K562 (cell line): ENCODE data around the gene SLC37A2. TPM values are rescaled to one million over a fixed set of nuclear protein-coding genes. Genes with fewer than 3 reads are reported as not detected.

ENCODE experiments used
- ATAC-seq: fragments of 200-7000 bp; cut with Tn5 transposase; 3 replicates; pipeline ENCODE4 v1.9.1; 2020; ENCODE audit warnings: moderate library complexity
- BruUV-seq: library from RNA; stranded (reverse); fragments of 400-500 nt; replicated peaks from 2 replicates; lab custom pipeline; 2021; lab: Mats Ljungman, UMichigan
- CTCF ChIA-PET: fragments of 300-600 bp; formaldehyde crosslinking; extraction: SDS; loops from one replicate; lab custom pipeline; 2021; ENCODE audit warnings: low intra/inter-chr PET ratio; lab: Yijun Ruan, JAX
- POLR2A ChIA-PET: fragments of 300-600, 350-650 bp; sonication (Branson Sonifier 250); formaldehyde crosslinking; extraction: SDS; loops from one replicate; lab custom pipeline; 2021; ENCODE audit warnings: antibody characterized with exemption, inconsistent platforms; lab: Yijun Ruan, JAX
- DNase-seq, 4 experiments: peaks; one replicate each; pipeline versions ENCODE4 v3.0.0 to v3.0.0-alpha.2; 2011 to 2018; ENCODE audit warnings: low spot score in 3 of 4, mixed read lengths in 3 of 4; ENCODE audit errors: extremely low read depth in 1 of 4
- FAIRE-seq: peaks from 2 replicates; lab custom pipeline; 2011; peaks lifted over from hg19 to GRCh38; lab: Jason Lieb, UNC
- H2AFZ ChIP-seq: 2 replicates; pipeline ENCODE4 v1.6.0; 2011; ENCODE audit warnings: low read depth, low read length, control low read depth, inconsistent platforms
- H3K27ac ChIP-seq: fragments of 200-600 bp; 3 replicates; pipeline ENCODE4 v1.8.0; 2011; ENCODE audit warnings: low read depth, mild to moderate bottlenecking, control low read depth, inconsistent platforms, low read length, moderate library complexity, mixed read lengths; ENCODE audit errors: extremely low read depth
- H3K27me3 ChIP-seq, 2 experiments: fragments of 300-600 bp in 1 of 2; 2 replicates in 1 of 2; 3 replicates in 1 of 2; pipeline versions ENCODE4 v1.6.0 to v1.8.0; 2011; ENCODE audit warnings: inconsistent platforms in 2 of 2, low read length in 2 of 2, mild to moderate bottlenecking in 1 of 2, mixed read lengths in 1 of 2, moderate library complexity in 1 of 2; ENCODE audit not compliant: control insufficient read depth in 2 of 2, insufficient read depth in 2 of 2
- H3K36me3 ChIP-seq: fragments of 300-600 bp; 3 replicates; pipeline ENCODE4 v1.8.0; 2011; ENCODE audit warnings: mild to moderate bottlenecking, low read length, inconsistent platforms; ENCODE audit not compliant: control insufficient read depth, insufficient read depth
- H3K4me1 ChIP-seq, 2 experiments: fragments of 200-600 bp in 1 of 2; replicated peaks in 1 of 2; 2 replicates in 1 of 2; 3 replicates in 1 of 2; pipeline versions ENCODE4 v1.5.1 to v1.8.0; 2011; ENCODE audit warnings: inconsistent platforms in 2 of 2, low read length in 2 of 2, mild to moderate bottlenecking in 1 of 2, mixed read lengths in 1 of 2, moderate library complexity in 1 of 2; ENCODE audit not compliant: control insufficient read depth in 2 of 2, insufficient read depth in 2 of 2
- H3K4me2 ChIP-seq: 2 replicates; pipeline ENCODE4 v1.6.1; 2011; ENCODE audit warnings: low read length, control low read depth, inconsistent platforms, mixed read lengths; ENCODE audit not compliant: insufficient read depth
- H3K4me3 ChIP-seq: fragments of 200-600 bp; sonication (generic), shearing (Covaris generic); 2 replicates; pipeline ENCODE4 v1.5.1; 2016; ENCODE audit warnings: control low read depth, inconsistent platforms
- H3K79me2 ChIP-seq: fragments of 200-600 bp; 3 replicates; pipeline ENCODE4 v1.8.0; 2011; ENCODE audit warnings: low read length, inconsistent platforms; ENCODE audit not compliant: control insufficient read depth, insufficient read depth
- H3K9ac ChIP-seq, 2 experiments: 2 replicates each; pipeline versions ENCODE4 v1.6.0 to v1.6.1; 2011; ENCODE audit warnings: low read depth in 2 of 2, low read length in 2 of 2, control low read depth in 1 of 2, inconsistent platforms in 1 of 2, mild to moderate bottlenecking in 1 of 2, mixed read lengths in 1 of 2; ENCODE audit not compliant: insufficient read depth in 1 of 2
- H3K9me1 ChIP-seq: one replicate; pipeline ENCODE4 v1.6.0; 2011; ENCODE audit warnings: inconsistent platforms, mild to moderate bottlenecking, low read length, moderate library complexity; ENCODE audit not compliant: control insufficient read depth, insufficient read depth
- H3K9me3 ChIP-seq: replicated peaks from 2 replicates; pipeline ENCODE4 v1.5.1; 2011; ENCODE audit warnings: low read depth, low read length, inconsistent platforms; ENCODE audit not compliant: control insufficient read depth, insufficient read depth
- H4K20me1 ChIP-seq: replicated peaks from 2 replicates; pipeline ENCODE4 v1.6.1; 2011; ENCODE audit warnings: low read length, inconsistent platforms, mixed read lengths; ENCODE audit not compliant: control insufficient read depth, insufficient read depth
- ARID1B ChIP-seq: fragments of 450-650 bp; IDR thresholded peaks from 2 replicates; pipeline ENCODE4 v1.6.1; 2016; ENCODE audit warnings: antibody characterized with exemption, mild to moderate bottlenecking, inconsistent platforms
- CCAR2 ChIP-seq: fragments of 200-400 bp; formaldehyde crosslinking; IDR thresholded peaks from 2 replicates; pipeline ENCODE4 v1.6.1; 2017; ENCODE audit warnings: mild to moderate bottlenecking, low read depth, low read length
- CUX1 ChIP-seq: fragments of 200-800 bp; sonication (Bioruptor generic); IDR thresholded peaks from 2 replicates; pipeline ENCODE4 v1.6.1; 2016; ENCODE audit warnings: missing genetic modification characterization, missing compliant biosample characterization
- GTF2F1 ChIP-seq: IDR thresholded peaks from 2 replicates; pipeline ENCODE4 v1.6.1; 2011; ENCODE audit warnings: low read depth, low read length, improper control_type of control experiment
- NEUROD1 ChIP-seq: fragments of 150-350 bp; IDR thresholded peaks from 2 replicates; pipeline ENCODE4 v1.6.1; 2014; ENCODE audit warnings: borderline replicate concordance, low read length, low read depth; ENCODE audit not compliant: partially characterized antibody
- RBM17 ChIP-seq: fragments of 200-400 bp; formaldehyde crosslinking; IDR thresholded peaks from 2 replicates; pipeline ENCODE4 v1.6.1; 2017; ENCODE audit warnings: low read depth, mild to moderate bottlenecking, low read length, borderline replicate concordance
- SMARCC2 ChIP-seq: fragments of 450-650 bp; IDR thresholded peaks from 2 replicates; pipeline ENCODE4 v1.6.1; 2017; ENCODE audit warnings: antibody characterized with exemption, moderate library complexity, mild to moderate bottlenecking, low read depth
- ZNF395 ChIP-seq: fragments of 200-800 bp; sonication (Bioruptor generic); IDR thresholded peaks from 2 replicates; pipeline ENCODE4 v1.6.1; 2017; ENCODE audit warnings: missing genetic modification characterization, missing compliant biosample characterization
- ZNF766 ChIP-seq: fragments of 200-800 bp; sonication (Bioruptor generic); conservative IDR thresholded peaks from 2 replicates; pipeline ENCODE4 v1.6.1; 2016; ENCODE audit warnings: missing genetic modification characterization, missing compliant biosample characterization
- WGBS: fragments of 100-300 bp; shearing (Covaris generic); methylation state at CpG from one replicate; pipeline ENCODE4 v1.1.6; 2016; ENCODE audit warnings: low coverage, mixed read lengths; ENCODE audit not compliant: insufficient coverage; ENCODE audit errors: missing lambda C conversion rate; 5-methylcytosine and 5-hydroxymethylcytosine counted together
- in situ Hi-C: fragments of 300-500 bp; cut with MboI; formaldehyde crosslinking; loops from 4 replicates; pipeline ENCODE4 v1.15.0; 2018; ENCODE audit warnings: inconsistent platforms, mixed read lengths
- intact Hi-C: fragments of 100-400 bp; cut with micrococcal nuclease; formaldehyde crosslinking; loops from 2 replicates; pipeline ENCODE4 v1.14.2; 2022
- polyA plus RNA-seq, 8 experiments: library from polyadenylated mRNA; depleted of rRNA in 4 of 8; stranded (reverse) in 5 of 8; unstranded in 3 of 8; fragments of >200 nt; fragmentation: Nextera tagmentation in 2 of 8; fragmentation: Illumina TruSeq in 1 of 8; extraction: Ambion mirVana in 2 of 8; extraction: Trizol in 1 of 8; gene quantifications; 2 replicates each; pipeline versions ENCODE4 v1.2.1 to v1.2.3, GENCODE V29; 2011 to 2014; ENCODE audit warnings: inconsistent platforms in 1 of 8, missing spikeins in 1 of 8
- total RNA-seq, 7 experiments: library from RNA; depleted of rRNA in 6 of 7; stranded (reverse); fragments of >200 nt in 6 of 7; fragmentation: Illumina TruSeq in 2 of 7; extraction: Trizol in 2 of 7; gene quantifications; 2 replicates each; pipeline versions ENCODE4 v1.2.1 to v1.2.3, GENCODE V29; 2011 to 2021; ENCODE audit warnings: low replicate concordance in 1 of 7
- TF ChIP-seq, protein P1 (sequence below): sonication (generic); formaldehyde crosslinking; IDR thresholded peaks from 2 replicates; pipeline ENCODE4 v1.8.0; 2022; ENCODE audit warnings: mild to moderate bottlenecking, missing genetic modification reagents
- TF ChIP-seq, protein P2 (sequence below), 2 experiments: fragments of 450-650 bp in 1 of 2; sonication (generic) in 1 of 2; formaldehyde crosslinking in 1 of 2; IDR thresholded peaks in 1 of 2; conservative IDR thresholded peaks in 1 of 2; 2 replicates each; pipeline versions ENCODE4 v1.6.1 to v1.8.1; 2016 to 2023; ENCODE audit warnings: mild to moderate bottlenecking in 2 of 2, moderate library complexity in 2 of 2, inconsistent platforms in 1 of 2, missing genetic modification reagents in 1 of 2

Gene SLC37A2
- total and polyA plus RNA-seq, 9 of the 15 experiments (the other 6 are each of a cell fraction or from before 2014, with no cell fraction given): 0.01 to 1.2 (median 0.52) TPM

GRCh38 chr11:125074511-125075241 lies 11.6 kb downstream of the SLC37A2 start:
- H3K9me3 ChIP-seq: no peaks in the 10 kb centered on the region
- POLR2A ChIA-PET: interaction anchor here (0.8 to 1.0 kb wide), 2 partner anchors 8 to 9 kb away, joined by 4 to 5 read pairs; no protein-coding TSS in a partner anchor
- peak overlapping the region; percentile 39 to 64; a peak in 2 of 4 replicates for H3K9ac ChIP-seq
- peaks cover 56 to 63% of the 10 kb centered on the region in 2 experiments for H3K4me1 ChIP-seq
- no TSS peak for BruUV-seq
- H3K27me3 ChIP-seq: no peaks in the 10 kb centered on the region
- peaks cover 5% of the 10 kb centered on the region for H3K9me1 ChIP-seq
- H3K36me3 ChIP-seq: no peaks in the 10 kb centered on the region
- peak; percentile 70 for ATAC-seq
- WGBS: 2% methylated on average over 9 of the region's 11 CpGs
- intact Hi-C loops (loop anchor here (1.0 kb wide), 1 partner anchor 112 kb away; no protein-coding TSS in a partner anchor), in situ Hi-C loops (no loop called here)
- no peaks in the 10 kb centered on the region for H4K20me1 ChIP-seq
- CTCF ChIA-PET: interaction anchor here (0.7 to 0.8 kb wide), 2 partner anchors 113 to 279 kb away, joined by 3 read pairs; no protein-coding TSS in a partner anchor
- no peaks in the 10 kb centered on the region for H3K79me2 ChIP-seq
- H3K27ac ChIP-seq: peak overlapping the region; percentile 62
- FAIRE-seq: peak; percentile 92
- H3K4me2 ChIP-seq: peak overlapping the region; percentile 64
- H3K4me3 ChIP-seq: no peak overlapping the region
- DNase-seq: peak; percentile 79 to 83 (median 82)
- H2AFZ ChIP-seq: peak overlapping the region; percentile 88
- TF ChIP-seq NEUROD1 (peak; percentile 16), CCAR2 (no peak), ZNF395 (CRISPR knock-in tag) (peak; percentile 0; the same call in 1 of the 2 replicates), RBM17 (no peak), CUX1 (CRISPR knock-in tag) (0 out of 2 replicates have a peak, but pooled peaks have one; percentile 23), ARID1B (peak; percentile 95), SMARCC2 (peak; percentile 71), ZNF766 (CRISPR knock-in tag) (no peak), GTF2F1 (no peak)
- TF ChIP-seq, protein P1, sequence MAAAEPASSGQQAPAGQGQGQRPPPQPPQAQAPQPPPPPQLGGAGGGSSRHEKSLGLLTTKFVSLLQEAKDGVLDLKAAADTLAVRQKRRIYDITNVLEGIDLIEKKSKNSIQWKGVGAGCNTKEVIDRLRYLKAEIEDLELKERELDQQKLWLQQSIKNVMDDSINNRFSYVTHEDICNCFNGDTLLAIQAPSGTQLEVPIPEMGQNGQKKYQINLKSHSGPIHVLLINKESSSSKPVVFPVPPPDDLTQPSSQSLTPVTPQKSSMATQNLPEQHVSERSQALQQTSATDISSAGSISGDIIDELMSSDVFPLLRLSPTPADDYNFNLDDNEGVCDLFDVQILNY (CRISPR knock-in tag): no peak
- TF ChIP-seq, protein P2, sequence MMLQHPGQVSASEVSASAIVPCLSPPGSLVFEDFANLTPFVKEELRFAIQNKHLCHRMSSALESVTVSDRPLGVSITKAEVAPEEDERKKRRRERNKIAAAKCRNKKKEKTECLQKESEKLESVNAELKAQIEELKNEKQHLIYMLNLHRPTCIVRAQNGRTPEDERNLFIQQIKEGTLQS (IDR thresholded peaks at IDR 0.05): peak; percentile 74
- TF ChIP-seq, protein P2 (CRISPR knock-in tag; conservative IDR thresholded peaks at IDR 0.05): 0 out of 2 replicates have a peak, but pooled peaks have one; percentile 58
